Measurements from ENCODE around the gene SCN2B.

Gene SCN2B

GRCh38 chr11:118152552-118153471, 23.6 kb downstream of the SCN2B start, which contains the start of gene SCN4B:
TSS of gene SCN4B (minus strand) at chr11:118152823. CDS start at chr11:118152673, 150 bp downstream.
- peak in 1 of 2 experiments; percentile 42 for DNase-seq

- no peak for DNase-seq
Measured at GRCh38 chr11:118152020-118152551, 24.4 kb downstream of the SCN2B start.

GRCh38 chr11:118151431-118151830, 25.0 kb downstream of the SCN2B start:
- no peak for DNase-seq

- DNase-seq, result no peak
Measured at GRCh38 chr11:118149493-118149892, 26.9 kb downstream of the SCN2B start.

- no peak for DNase-seq
Measured at GRCh38 chr11:118148856-118149255, 27.6 kb downstream of the SCN2B start.

- no peak for DNase-seq
Measured at GRCh38 chr11:118148240-118148639, 28.2 kb downstream of the SCN2B start.

GRCh38 chr11:118147502-118147901, 28.9 kb downstream of the SCN2B start:
- DNase-seq, result no peak

- no peak for DNase-seq
Measured at GRCh38 chr11:118146554-118146953, 29.9 kb downstream of the SCN2B start.

- peak; percentile 94 for DNase-seq
Measured at GRCh38 chr11:118145285-118146227, 30.9 kb downstream of the SCN2B start.

GRCh38 chr11:118144301-118145268, 31.9 kb downstream of the SCN2B start:
- DNase-seq, result no peak

GRCh38 chr11:118143661-118144185, 32.7 kb downstream of the SCN2B start:
- no peak for DNase-seq

GRCh38 chr11:118142809-118143208, 33.6 kb downstream of the SCN2B start:
- DNase-seq, result no peak

GRCh38 chr11:118142081-118142480, 34.4 kb downstream of the SCN2B start:
- DNase-seq, result no peak

- DNase-seq, result no peak
Measured at GRCh38 chr11:118139578-118139977, 36.9 kb downstream of the SCN2B start.

GRCh38 chr11:118138839-118139420, 37.5 kb downstream of the SCN2B start:
- no peak for DNase-seq

- no peak for DNase-seq
Measured at GRCh38 chr11:118136801-118137200, 39.6 kb downstream of the SCN2B start.

- no peak for DNase-seq
Measured at GRCh38 chr11:118136341-118136740, 40.1 kb downstream of the SCN2B start.

GRCh38 chr11:118135796-118136165, 40.7 kb downstream of the SCN2B start:
- no peak for DNase-seq

GRCh38 chr11:118135051-118135795, 41.2 kb downstream of the SCN2B start:
- DNase-seq, result no peak

- no peak for DNase-seq
Measured at GRCh38 chr11:118133816-118134215, 42.6 kb downstream of the SCN2B start.

Data from activated T-cell treated with anti-CD3 and anti-CD28 coated beads, Interleukin-2, amount 50 U/mL, for 48 hours (primary cell).